Parathyroid adenoma (tissue), 2 donors: ENCODE data around the gene PLCB1.

Experiments
- H2AFZ ChIP-seq: fragments of 300-600 bp; sonication (generic); one replicate; pipeline ENCODE4 v1.7.0; 2017; ENCODE audit warnings: antibody characterized with exemption, mild to moderate bottlenecking
- H3K27ac ChIP-seq: fragments of 300-600 bp; sonication (generic); one replicate; pipeline ENCODE4 v1.7.0; 2017
- H3K27me3 ChIP-seq: fragments of 300-600 bp; sonication (generic); one replicate; pipeline ENCODE4 v1.7.0; 2017; ENCODE audit warnings: low read length; ENCODE audit not compliant: control insufficient read depth, insufficient read depth
- H3K36me3 ChIP-seq: fragments of 300-600 bp; sonication (generic); one replicate; pipeline ENCODE4 v1.7.0; 2017; ENCODE audit warnings: low read length; ENCODE audit not compliant: control insufficient read depth, insufficient read depth
- H3K4me1 ChIP-seq: fragments of 300-600 bp; sonication (generic); one replicate; pipeline ENCODE4 v1.7.0; 2017; ENCODE audit warnings: control low read depth
- H3K4me2 ChIP-seq: fragments of 300-600 bp; sonication (generic); one replicate; pipeline ENCODE4 v1.7.0; 2017; ENCODE audit warnings: low read length
- H3K4me3 ChIP-seq: fragments of 300-600 bp; sonication (generic); one replicate; pipeline ENCODE4 v1.7.0; 2017; ENCODE audit warnings: low read depth, low read length
- H3K79me2 ChIP-seq: fragments of 300-600 bp; sonication (generic); one replicate; pipeline ENCODE4 v1.7.0; 2017; ENCODE audit warnings: control low read depth
- H3K9ac ChIP-seq: fragments of 300-600 bp; sonication (generic); one replicate; pipeline ENCODE4 v1.7.0; 2017; ENCODE audit warnings: mild to moderate bottlenecking
- H3K9me3 ChIP-seq: fragments of 300-600 bp; sonication (generic); one replicate; pipeline ENCODE4 v1.7.0; 2017; ENCODE audit warnings: low read length; ENCODE audit not compliant: control insufficient read depth
- CTCF ChIP-seq: fragments of 300-600 bp; sonication (generic); IDR thresholded peaks from one replicate; pipeline ENCODE4 v1.7.0; 2017; ENCODE audit warnings: antibody characterized with exemption, mild to moderate bottlenecking
- donor health status: primary hyperparathyroidism.

The PLCB1 gene

GRCh38 chr20:8352486-8352885 lies 220.4 kb downstream of the PLCB1 start:
- TF ChIP-seq CTCF = no peak
- Histone ChIP-seq H2AFZ (no peak overlapping the region), H3K27me3 (no peaks in the 10 kb centered on the region)

GRCh38 chr20:8353512-8353911 lies 221.4 kb downstream of the PLCB1 start:
- H3K36me3 ChIP-seq = no peaks in the 10 kb centered on the region
- H3K79me2 ChIP-seq = peaks cover 8% of the 10 kb centered on the region
- H3K27ac ChIP-seq = no peak overlapping the region
- H3K4me3 ChIP-seq = no peak overlapping the region
- no peak overlapping the region for H3K9ac ChIP-seq
- no peak overlapping the region for H3K4me2 ChIP-seq
- TF ChIP-seq CTCF = no peak
- H3K4me1 ChIP-seq = no peaks in the 10 kb centered on the region
- H3K27me3 ChIP-seq = no peaks in the 10 kb centered on the region
- H2AFZ ChIP-seq = no peak overlapping the region
- no peaks in the 10 kb centered on the region for H3K9me3 ChIP-seq

More at GRCh38 chr20:8352486-8352885, 220.4 kb downstream of the PLCB1 start:
- peaks cover 8% of the 10 kb centered on the region for H3K79me2 ChIP-seq
- H3K9me3 ChIP-seq = no peaks in the 10 kb centered on the region
- peaks cover 8% of the 10 kb centered on the region for H3K4me1 ChIP-seq
- no peak overlapping the region for H3K4me2 ChIP-seq
- no peak overlapping the region for H3K4me3 ChIP-seq
- H3K36me3 ChIP-seq = no peaks in the 10 kb centered on the region
- H3K27ac ChIP-seq = no peak overlapping the region
- no peak overlapping the region for H3K9ac ChIP-seq

GRCh38 chr20:8355453-8355852 lies 223.4 kb downstream of the PLCB1 start:
- Histone ChIP-seq H3K4me1 (peaks cover 7% of the 10 kb centered on the region), H3K27ac (no peak overlapping the region), H3K4me2 (no peak overlapping the region), H3K4me3 (no peak overlapping the region), H3K9ac (no peak overlapping the region), H3K27me3 (no peaks in the 10 kb centered on the region), H3K36me3 (no peaks in the 10 kb centered on the region), H2AFZ (no peak overlapping the region), H3K9me3 (no peaks in the 10 kb centered on the region), H3K79me2 (no peaks in the 10 kb centered on the region)
- TF ChIP-seq CTCF = no peak

- TF ChIP-seq CTCF = no peak
- Histone ChIP-seq H3K4me3 (no peak overlapping the region), H2AFZ (no peak overlapping the region), H3K4me1 (peaks cover 15% of the 10 kb centered on the region), H3K9ac (no peak overlapping the region), H3K27ac (no peak overlapping the region), H3K9me3 (no peaks in the 10 kb centered on the region), H3K36me3 (no peaks in the 10 kb centered on the region), H3K79me2 (no peaks in the 10 kb centered on the region), H3K4me2 (no peak overlapping the region), H3K27me3 (no peaks in the 10 kb centered on the region)
Measured at GRCh38 chr20:8356806-8357205, 224.7 kb downstream of the PLCB1 start.

- no peak overlapping the region for H3K9ac ChIP-seq
- TF ChIP-seq CTCF = no peak
- H3K36me3 ChIP-seq = no peaks in the 10 kb centered on the region
- no peak overlapping the region for H2AFZ ChIP-seq
- H3K4me1 ChIP-seq = peaks cover 18% of the 10 kb centered on the region
- no peaks in the 10 kb centered on the region for H3K79me2 ChIP-seq
- H3K27ac ChIP-seq = no peak overlapping the region
- H3K9me3 ChIP-seq = no peaks in the 10 kb centered on the region
- no peak overlapping the region for H3K4me3 ChIP-seq
- H3K27me3 ChIP-seq = no peaks in the 10 kb centered on the region
- H3K4me2 ChIP-seq = no peak overlapping the region
Measured at GRCh38 chr20:8357703-8358102, 225.6 kb downstream of the PLCB1 start.
